Measurements from ENCODE around the gene TM6SF1. TPM values are rescaled to one million over a fixed set of nuclear protein-coding genes. Genes with fewer than 3 reads are reported as not detected.

TM6SF1 gene
- total RNA-seq, 1 donor from 2014 or later, result 2.1 TPM

GRCh38 chr15:83092309-83092976 lies 15.0 kb upstream of the TM6SF1 start:
- peaks cover 1% of the 10 kb centered on the region for H3K36me3 Mint-ChIP-seq (ENCODE audit: low read depth, unreplicated experiment)
- DNase-seq (ENCODE audit: low read depth) (peak; percentile 50), FAIRE-seq (no peak)
- H3K4me3 ChIP-seq (ENCODE audit: insufficient read depth, low read depth, low read length), result no peak overlapping the region
- H3K9ac ChIP-seq (ENCODE audit: low read length), result no peak overlapping the region
- H3K36me3 ChIP-seq (ENCODE audit: insufficient read depth, low read length), result no peaks in the 10 kb centered on the region
- peaks cover 6% of the 10 kb centered on the region for H3K4me1 Mint-ChIP-seq (ENCODE audit: low read depth, unreplicated experiment)
- H3K4me2 ChIP-seq (ENCODE audit: low read length), result peak overlapping the region; percentile 12
- peaks cover 4% of the 10 kb centered on the region for H3K4me1 ChIP-seq (ENCODE audit: insufficient read depth, low read length)
- no peaks in the 10 kb centered on the region for H3K9me3 ChIP-seq (ENCODE audit: insufficient read depth, low read depth, low read length)
- peaks cover 2% of the 10 kb centered on the region for H3K27me3 Mint-ChIP-seq (ENCODE audit: low read depth, unreplicated experiment)
- no peaks in the 10 kb centered on the region for H3K79me2 ChIP-seq (ENCODE audit: insufficient read depth, low read length)
- H3K27ac Mint-ChIP-seq (ENCODE audit: unreplicated experiment), result peak overlapping the region; percentile 13
- peaks cover 2% of the 10 kb centered on the region for H3K9me3 Mint-ChIP-seq (ENCODE audit: unreplicated experiment)
- H3K27me3 ChIP-seq (ENCODE audit: insufficient read depth, low read length), result no peaks in the 10 kb centered on the region
- no peak overlapping the region for H3K4me3 Mint-ChIP-seq (ENCODE audit: unreplicated experiment)
- no peaks in the 10 kb centered on the region for H4K20me1 ChIP-seq (ENCODE audit: insufficient read depth, low read length)
- H3K27ac ChIP-seq (ENCODE audit: low read depth, low read length), result no peak overlapping the region
- no peak for TF ChIP-seq CTCF (IDR thresholded peaks at IDR 0.05; ENCODE audit: insufficient read depth, low read depth, low read length)
- H2AFZ ChIP-seq (ENCODE audit: low read depth, low read length), result peak overlapping the region; percentile 37

- H3K9me3 ChIP-seq (ENCODE audit: insufficient read depth, low read depth, low read length), result no peaks in the 10 kb centered on the region
- TF ChIP-seq CTCF (IDR thresholded peaks at IDR 0.05; ENCODE audit: insufficient read depth, low read depth, low read length) (no peak), EZH2 (IDR thresholded peaks at IDR 0.05; ENCODE audit: insufficient read depth, low read length) (no peak)
- H3K27ac ChIP-seq (ENCODE audit: low read depth, low read length), result no peak overlapping the region
- H3K4me2 ChIP-seq (ENCODE audit: low read length), result no peak overlapping the region
- H4K20me1 ChIP-seq (ENCODE audit: insufficient read depth, low read length), result no peaks in the 10 kb centered on the region
- no peak overlapping the region for H3K9ac ChIP-seq (ENCODE audit: low read length)
- H3K4me1 Mint-ChIP-seq (ENCODE audit: low read depth, unreplicated experiment), result peaks cover 6% of the 10 kb centered on the region
- peaks cover 5% of the 10 kb centered on the region for H3K27me3 Mint-ChIP-seq (ENCODE audit: low read depth, unreplicated experiment)
- peaks cover 8% of the 10 kb centered on the region for H3K27me3 ChIP-seq (ENCODE audit: insufficient read depth, low read length)
- no peaks in the 10 kb centered on the region for H3K36me3 ChIP-seq (ENCODE audit: insufficient read depth, low read length)
- H3K4me1 ChIP-seq (ENCODE audit: insufficient read depth, low read length), result peaks cover 4% of the 10 kb centered on the region
- H2AFZ ChIP-seq (ENCODE audit: low read depth, low read length), result no peak overlapping the region
- H3K9me3 Mint-ChIP-seq (ENCODE audit: unreplicated experiment), result peaks cover 9% of the 10 kb centered on the region
- DNase-seq (ENCODE audit: low read depth) (no peak), FAIRE-seq (no peak)
- H3K36me3 Mint-ChIP-seq (ENCODE audit: low read depth, unreplicated experiment), result peaks cover 8% of the 10 kb centered on the region
- no peak overlapping the region for H3K4me3 ChIP-seq (ENCODE audit: insufficient read depth, low read depth, low read length)
- no peak overlapping the region for H3K27ac Mint-ChIP-seq (ENCODE audit: unreplicated experiment)
- H3K79me2 ChIP-seq (ENCODE audit: insufficient read depth, low read length), result no peaks in the 10 kb centered on the region
- no peak overlapping the region for H3K4me3 Mint-ChIP-seq (ENCODE audit: unreplicated experiment)
These were observed 12.9 kb upstream of the TM6SF1 start for GRCh38 chr15:83094583-83094982.

GRCh38 chr15:83098079-83098478 lies 9.4 kb upstream of the TM6SF1 start:
- Histone ChIP-seq H3K4me2 (ENCODE audit: low read length) (no peak overlapping the region), H3K4me1 (ENCODE audit: insufficient read depth, low read length) (no peaks in the 10 kb centered on the region), H3K9ac (ENCODE audit: low read length) (no peak overlapping the region), H3K4me3 (ENCODE audit: insufficient read depth, low read depth, low read length) (no peak overlapping the region), H3K27ac (ENCODE audit: low read depth, low read length) (no peak overlapping the region), H4K20me1 (ENCODE audit: insufficient read depth, low read length) (no peaks in the 10 kb centered on the region), H3K27me3 (ENCODE audit: insufficient read depth, low read length) (peaks cover 17% of the 10 kb centered on the region), H2AFZ (ENCODE audit: low read depth, low read length) (no peak overlapping the region), H3K79me2 (ENCODE audit: insufficient read depth, low read length) (no peaks in the 10 kb centered on the region), H3K9me3 (ENCODE audit: insufficient read depth, low read depth, low read length) (no peaks in the 10 kb centered on the region), H3K36me3 (ENCODE audit: insufficient read depth, low read length) (no peaks in the 10 kb centered on the region)
- FAIRE-seq (no peak), DNase-seq (ENCODE audit: low read depth) (no peak)
- Mint-ChIP-seq H3K9me3 (ENCODE audit: unreplicated experiment) (peaks cover 12% of the 10 kb centered on the region), H3K36me3 (ENCODE audit: low read depth, unreplicated experiment) (peaks cover 8% of the 10 kb centered on the region), H3K4me3 (ENCODE audit: unreplicated experiment) (no peak overlapping the region), H3K27ac (ENCODE audit: unreplicated experiment) (no peak overlapping the region), H3K27me3 (ENCODE audit: low read depth, unreplicated experiment) (peaks cover 14% of the 10 kb centered on the region), H3K4me1 (ENCODE audit: low read depth, unreplicated experiment) (no peaks in the 10 kb centered on the region)
- no peak for TF ChIP-seq CTCF (IDR thresholded peaks at IDR 0.05; ENCODE audit: insufficient read depth, low read depth, low read length)
- no peak for TF ChIP-seq EZH2 (IDR thresholded peaks at IDR 0.05; ENCODE audit: insufficient read depth, low read length)

Data from astrocyte (in vitro differentiated cells and primary cell).